AG09319 (cell line): Measurements from ENCODE around the gene MINDY3.
"Not testable (repeated sequence)": the region's sequence is repeated elsewhere in the genome, so short reads cannot be mapped to it uniquely, and the experiment has no call there.

Experiments
- DNase-seq: peaks from one replicate; pipeline ENCODE4 v3.0.0-alpha.2; 2010; ENCODE audit warnings: low read depth; ENCODE audit errors: extremely low read depth
- CTCF ChIP-seq: IDR thresholded peaks from 2 replicates; pipeline ENCODE4 v1.5.1; 2011; ENCODE audit warnings: low read depth, mild to moderate bottlenecking, inconsistent platforms, low read length, moderate library complexity

MINDY3 gene

GRCh38 chr10:15879663-15880062 is 19.4 kb upstream of the MINDY3 start:
- no peak for DNase-seq
- TF ChIP-seq CTCF: no peak

GRCh38 chr10:15879058-15879457 is 18.8 kb upstream of the MINDY3 start:
- no peak for DNase-seq
- peak; percentile 60 for TF ChIP-seq CTCF

GRCh38 chr10:15877836-15878576 is 17.7 kb upstream of the MINDY3 start:
- DNase-seq: no peak
- TF ChIP-seq CTCF: no peak

- DNase-seq: not testable (repeated sequence)
Measured at GRCh38 chr10:15876274-15876673, 16.0 kb upstream of the MINDY3 start.

- DNase-seq: not testable (repeated sequence)
Measured at GRCh38 chr10:15872645-15873044, 12.3 kb upstream of the MINDY3 start.

- DNase-seq: no peak
- TF ChIP-seq CTCF: no peak
Measured at GRCh38 chr10:15871823-15872222, 11.5 kb upstream of the MINDY3 start.

- TF ChIP-seq CTCF: no peak
- no peak for DNase-seq
Measured at GRCh38 chr10:15869935-15870334, 9.6 kb upstream of the MINDY3 start.

GRCh38 chr10:15868006-15868405 is 7.7 kb upstream of the MINDY3 start:
- TF ChIP-seq CTCF: no peak
- DNase-seq: no peak
